H9 (cell line): ENCODE data around the gene SPATA22. TPM values are rescaled to one million over a fixed set of nuclear protein-coding genes. Genes with fewer than 3 reads are reported as not detected.

Experiments
- DNase-seq: peaks from one replicate; pipeline ENCODE4 v3.0.0-alpha.2; 2017
- H2AFZ ChIP-seq: one replicate; pipeline ENCODE4 v1.6.1; 2013; ENCODE audit warnings: mild to moderate bottlenecking, low read length, control low read depth, moderate library complexity
- H2AK5ac ChIP-seq: 2 replicates; pipeline ENCODE4 v1.6.1; 2013; ENCODE audit warnings: low read length, control low read depth, mixed read lengths; ENCODE audit not compliant: insufficient read length
- H2BK120ac ChIP-seq: one replicate; pipeline ENCODE4 v1.6.1; 2013; ENCODE audit warnings: low read depth, mild to moderate bottlenecking, low read length, control low read depth, inconsistent platforms; ENCODE audit not compliant: poor library complexity, severe bottlenecking
- H2BK12ac ChIP-seq: 2 replicates; pipeline ENCODE4 v1.6.1; 2013; ENCODE audit warnings: low read length, control low read depth, mixed read lengths, low read depth; ENCODE audit not compliant: insufficient read length
- H2BK15ac ChIP-seq: 2 replicates; pipeline ENCODE4 v1.6.1; 2013; ENCODE audit warnings: low read depth, low read length, control low read depth
- H2BK20ac ChIP-seq: one replicate; pipeline ENCODE4 v1.6.1; 2013; ENCODE audit warnings: low read depth, mild to moderate bottlenecking, low read length, control low read depth, inconsistent platforms; ENCODE audit not compliant: poor library complexity, severe bottlenecking
- H2BK5ac ChIP-seq: 2 replicates; pipeline ENCODE4 v1.6.1; 2013; ENCODE audit warnings: low read length, control low read depth, mixed read lengths; ENCODE audit not compliant: insufficient read length
- H3K14ac ChIP-seq: 2 replicates; pipeline ENCODE4 v1.6.1; 2013; ENCODE audit warnings: low read length, control low read depth; ENCODE audit not compliant: insufficient read depth
- H3K18ac ChIP-seq: 2 replicates; pipeline ENCODE4 v1.6.1; 2013; ENCODE audit warnings: low read depth, mild to moderate bottlenecking, mixed read lengths, low read length, control low read depth; ENCODE audit not compliant: insufficient read length
- H3K23ac ChIP-seq: 2 replicates; pipeline ENCODE4 v1.6.1; 2013; ENCODE audit warnings: low read length, control low read depth, mixed read lengths, low read depth; ENCODE audit not compliant: insufficient read length
- H3K23me2 ChIP-seq: 2 replicates; pipeline ENCODE4 v1.6.1; 2013; ENCODE audit warnings: low read depth, mild to moderate bottlenecking, mixed read lengths, low read length, control low read depth; ENCODE audit not compliant: insufficient read length, poor library complexity, severe bottlenecking
- H3K27ac ChIP-seq: 2 replicates; pipeline ENCODE4 v1.5.1; 2013; ENCODE audit warnings: low read length, control low read depth, mixed read lengths, low read depth; ENCODE audit not compliant: insufficient read length
- H3K27me3 ChIP-seq: 2 replicates; pipeline ENCODE4 v1.6.1; 2013; ENCODE audit warnings: low read length, control low read depth, inconsistent platforms; ENCODE audit not compliant: insufficient read depth
- H3K4ac ChIP-seq: 2 replicates; pipeline ENCODE4 v1.6.1; 2013; ENCODE audit warnings: low read depth, mild to moderate bottlenecking, control low read depth, inconsistent platforms, low read length, moderate library complexity
- H3K4me1 ChIP-seq: 2 replicates; pipeline ENCODE4 v1.6.1; 2013; ENCODE audit warnings: low read length, control low read depth, inconsistent platforms; ENCODE audit not compliant: insufficient read depth
- H3K4me2 ChIP-seq: 2 replicates; pipeline ENCODE4 v1.6.1; 2013; ENCODE audit warnings: low read length, control low read depth, mixed read lengths; ENCODE audit not compliant: insufficient read length, insufficient read depth
- H3K56ac ChIP-seq: 2 replicates; pipeline ENCODE4 v1.6.1; 2013; ENCODE audit warnings: low read depth, mild to moderate bottlenecking, mixed read lengths, low read length, control low read depth; ENCODE audit not compliant: insufficient read length
- H3K79me1 ChIP-seq: 2 replicates; pipeline ENCODE4 v1.6.1; 2013; ENCODE audit warnings: low read depth, mild to moderate bottlenecking, moderate library complexity, low read length, control low read depth, inconsistent platforms; ENCODE audit not compliant: insufficient read depth, poor library complexity, severe bottlenecking
- H3K79me2 ChIP-seq: 2 replicates; pipeline ENCODE4 v1.6.1; 2013; ENCODE audit warnings: low read length, control low read depth, inconsistent platforms; ENCODE audit not compliant: insufficient read depth
- H3K9ac ChIP-seq: 2 replicates; pipeline ENCODE4 v1.6.1; 2013; ENCODE audit warnings: low read length, control low read depth, mixed read lengths; ENCODE audit not compliant: insufficient read length; ENCODE audit errors: extremely low read depth
- H3K9me3 ChIP-seq: one replicate; pipeline ENCODE4 v1.6.1; 2013; ENCODE audit warnings: low read depth, low read length, inconsistent platforms; ENCODE audit not compliant: control insufficient read depth
- H3T11ph ChIP-seq: one replicate; pipeline ENCODE4 v1.6.1; 2013; ENCODE audit warnings: mild to moderate bottlenecking, low read length, control low read depth, inconsistent platforms
- H4K20me1 ChIP-seq: one replicate; pipeline ENCODE4 v1.6.1; 2013; ENCODE audit not compliant: control insufficient read depth, insufficient read length, insufficient read depth
- H4K5ac ChIP-seq: 2 replicates; pipeline ENCODE4 v1.6.1; 2013; ENCODE audit warnings: low read depth, mild to moderate bottlenecking, mixed read lengths, low read length, control low read depth; ENCODE audit not compliant: insufficient read length
- H4K8ac ChIP-seq: replicated peaks from 2 replicates; pipeline ENCODE4 v1.6.1; 2013; ENCODE audit warnings: low read length, control low read depth, mixed read lengths, low read depth; ENCODE audit not compliant: insufficient read length
- H4K91ac ChIP-seq: 2 replicates; pipeline ENCODE4 v1.6.1; 2013; ENCODE audit warnings: low read depth, mild to moderate bottlenecking, moderate library complexity, mixed read lengths, low read length, control low read depth; ENCODE audit not compliant: insufficient read length
- H3K27ac Mint-ChIP-seq, 3 experiments: 2 replicates in 2 of 3; 3 replicates in 1 of 3; pipeline ENCODE4 v1.8.0; 2020 to 2021; ENCODE audit warnings: mixed read lengths in 3 of 3, mild to moderate bottlenecking in 1 of 3, moderate library complexity in 1 of 3
- H3K27me3 Mint-ChIP-seq: 2 replicates; pipeline ENCODE4 v1.8.0; 2021; ENCODE audit warnings: low read depth, mild to moderate bottlenecking, moderate library complexity, mixed read lengths
- H3K36me3 Mint-ChIP-seq, 3 experiments: 2 replicates in 2 of 3; 3 replicates in 1 of 3; pipeline ENCODE4 v1.8.0; 2020 to 2021; ENCODE audit warnings: low read depth in 3 of 3, mixed read lengths in 3 of 3; ENCODE audit not compliant: insufficient read depth in 1 of 3
- H3K4me1 Mint-ChIP-seq, 2 experiments: 2 replicates each; pipeline ENCODE4 v1.8.0; 2020; ENCODE audit warnings: mixed read lengths in 2 of 2
- H3K4me3 Mint-ChIP-seq, 2 experiments: 2 replicates in 1 of 2; 3 replicates in 1 of 2; pipeline ENCODE4 v1.8.0; 2020 to 2021; ENCODE audit warnings: mild to moderate bottlenecking in 2 of 2, mixed read lengths in 2 of 2, moderate library complexity in 1 of 2
- H3K9me3 Mint-ChIP-seq, 2 experiments: 2 replicates in 1 of 2; 3 replicates in 1 of 2; pipeline ENCODE4 v1.8.0; 2020; ENCODE audit warnings: mild to moderate bottlenecking in 2 of 2, mixed read lengths in 2 of 2, moderate library complexity in 1 of 2
- CTCF ChIP-seq: fragments of 200-600 bp; sonication (generic); conservative IDR thresholded peaks from 3 replicates; pipeline ENCODE4 v1.8.0; 2021; ENCODE audit warnings: antibody characterized with exemption, mild to moderate bottlenecking
- WGBS: extraction: QIAGEN DNeasy Blood & Tissue Kit; methylation state at CpG from one replicate; pipeline ENCODE4 v1.1.7; 2013; ENCODE audit warnings: missing lambda C conversion rate, low lambda C conversion rate, mixed read lengths; ENCODE audit not compliant: insufficient read length; ENCODE audit errors: extremely low coverage; 5-methylcytosine and 5-hydroxymethylcytosine counted together
- total RNA-seq: library from RNA; stranded (reverse); gene quantifications from 2 replicates; pipeline ENCODE4 v1.2.1, GENCODE V29; 2021

The SPATA22 gene
- total RNA-seq, 1 experiment from 2014 or later = not detected

GRCh38 chr17:3512505-3513171, 41.0 kb upstream of the SPATA22 start:
- Histone ChIP-seq H3K79me2 (no peaks in the 10 kb centered on the region), H2BK12ac (no peak overlapping the region), H2BK15ac (no peak overlapping the region), H4K20me1 (no peaks in the 10 kb centered on the region), H3K4me2 (no peak overlapping the region), H3K23ac (no peak overlapping the region), H4K91ac (no peak overlapping the region), H2AFZ (no peak overlapping the region), H2AK5ac (no peak overlapping the region), H3K18ac (no peak overlapping the region), H4K8ac (no peak overlapping the region), H3K56ac (no peak overlapping the region), H4K5ac (no peak overlapping the region), H2BK20ac (no peak overlapping the region), H3K23me2 (no peaks in the 10 kb centered on the region), H3K14ac (no peak overlapping the region), H3K27me3 (no peaks in the 10 kb centered on the region), H3K4ac (no peak overlapping the region), H3K27ac (no peak overlapping the region), H3K9me3 (no peaks in the 10 kb centered on the region), H3K4me1 (peaks cover 4% of the 10 kb centered on the region; the same call in 1 of the 2 replicates), H2BK120ac (no peak overlapping the region), H3T11ph (no peak overlapping the region), H2BK5ac (no peak overlapping the region), H3K9ac (no peak overlapping the region), H3K79me1 (no peaks in the 10 kb centered on the region)
- no CpG with 5 or more reads among the region's 20 CpGs for WGBS
- no peak for DNase-seq
- H3K9me3 Mint-ChIP-seq = peaks cover 3 to 8% of the 10 kb centered on the region in 2 experiments; a peak in 3 of 5 replicates
- H3K27me3 Mint-ChIP-seq = peaks cover 38% of the 10 kb centered on the region
- peak overlapping the region in 1 of 2 experiments; percentile 44; a peak in 2 of 5 replicates for H3K4me3 Mint-ChIP-seq
- no peak for TF ChIP-seq CTCF
- H3K4me1 Mint-ChIP-seq = peaks cover 41 to 45% of the 10 kb centered on the region in 2 experiments
- H3K36me3 Mint-ChIP-seq = peaks cover 0 to 3% (median 0%) of the 10 kb centered on the region in 3 experiments; a peak in 4 of 7 replicates
- peak overlapping the region in 2 of 3 experiments; percentile 42 to 44; a peak in 3 of 7 replicates for H3K27ac Mint-ChIP-seq
